Natural killer cell (primary cell): ENCODE data around the gene VAV3. TPM values are rescaled to one million over a fixed set of nuclear protein-coding genes. Genes with fewer than 3 reads are reported as not detected.

ENCODE experiments used
- ATAC-seq, 3 donors: fragments of 150-1000 bp in 2 of 3; fragments of 200-7000 bp in 1 of 3; cut with Tn5 transposase; 1 replicate in 1 of 3; 2 replicates in 2 of 3; pipeline ENCODE4 v1.10.0; 2021; ENCODE audit warnings: mild to moderate bottlenecking in 2 of 3, moderate library complexity in 2 of 3
- DNase-seq, 2 donors: peaks; one replicate each; pipeline versions ENCODE4 v3.0.0 to v3.0.0-alpha.2; 2013 to 2021; ENCODE audit warnings: mixed read lengths in 1 of 2
- H3K27ac ChIP-seq: one replicate; pipeline ENCODE4 v1.5.1; 2013; ENCODE audit warnings: mild to moderate bottlenecking, low read length
- H3K27me3 ChIP-seq: one replicate; pipeline ENCODE4 v1.6.1; 2013; ENCODE audit warnings: low read length; ENCODE audit not compliant: control insufficient read depth, insufficient read depth
- H3K36me3 ChIP-seq: one replicate; pipeline ENCODE4 v1.6.1; 2013; ENCODE audit warnings: low read length; ENCODE audit not compliant: control insufficient read depth, insufficient read depth
- H3K4me1 ChIP-seq: one replicate; pipeline ENCODE4 v1.6.1; 2013; ENCODE audit warnings: low read length; ENCODE audit not compliant: control insufficient read depth, insufficient read depth
- H3K4me3 ChIP-seq: one replicate; pipeline ENCODE4 v1.5.1; 2013; ENCODE audit warnings: low read length
- H3K9me3 ChIP-seq: one replicate; pipeline ENCODE4 v1.6.1; 2013; ENCODE audit warnings: low read length; ENCODE audit not compliant: control insufficient read depth, insufficient read depth
- H3K27ac Mint-ChIP-seq, 2 donors: one replicate each; pipeline ENCODE4 v1.8.0; 2022; ENCODE audit warnings: mild to moderate bottlenecking in 2 of 2, mixed read lengths in 2 of 2, moderate library complexity in 1 of 2
- H3K27me3 Mint-ChIP-seq, 2 donors: one replicate each; pipeline ENCODE4 v1.8.0; 2022; ENCODE audit warnings: low read depth in 2 of 2, mixed read lengths in 2 of 2
- H3K36me3 Mint-ChIP-seq: one replicate; pipeline ENCODE4 v1.8.0; 2022; ENCODE audit warnings: mixed read lengths
- H3K4me1 Mint-ChIP-seq, 2 donors: one replicate each; pipeline ENCODE4 v1.8.0; 2022; ENCODE audit warnings: mixed read lengths in 2 of 2
- H3K4me3 Mint-ChIP-seq: one replicate; pipeline ENCODE4 v1.8.0; 2022; ENCODE audit warnings: mild to moderate bottlenecking, moderate library complexity, mixed read lengths
- H3K9me3 Mint-ChIP-seq, 2 donors: one replicate each; pipeline ENCODE4 v1.8.0; 2022; ENCODE audit warnings: mixed read lengths in 2 of 2
- WGBS: methylation state at CpG from one replicate; pipeline ENCODE4 v1.1.7; 2013; ENCODE audit warnings: missing lambda C conversion rate; ENCODE audit not compliant: insufficient coverage; 5-methylcytosine and 5-hydroxymethylcytosine counted together
- intact Hi-C: fragments of 100-400 bp; cut with micrococcal nuclease; formaldehyde crosslinking; loops from one replicate; pipeline ENCODE4 v1.14.2; 2022
- total RNA-seq, 4 donors: library from RNA; stranded (reverse); fragments of 120-200 nt in 1 of 4; gene quantifications; one replicate each; pipeline versions ENCODE4 v1.2.3 to v1.2.4, GENCODE V29; 2013 to 2022
- TF ChIP-seq, protein P1 (sequence below): fragments of 200-600 bp; IDR thresholded peaks from one replicate; pipeline ENCODE4 v1.8.0; 2022; ENCODE audit warnings: antibody characterized with exemption

The VAV3 gene
- total RNA-seq, 3 donors from 2014 or later (not counting 1 experiment from before 2014, with no cell fraction given): 95.8 to 101 (median 96.6) TPM

- no peaks in the 10 kb centered on the region for H3K27me3 Mint-ChIP-seq
- peak in 1 of 2 donors; percentile 26 for DNase-seq
- intact Hi-C loops: loop anchor here (5.0 kb wide), 1 partner anchor 52 kb away; no protein-coding TSS in a partner anchor
Observed at GRCh38 chr1:107900090-107900945, 64.7 kb downstream of the VAV3 start.

GRCh38 chr1:107899655-107900054 is 65.3 kb downstream of the VAV3 start:
- no peaks in the 10 kb centered on the region for H3K27me3 Mint-ChIP-seq
- peak overlapping the region; percentile 29 for H3K4me3 Mint-ChIP-seq
- Histone ChIP-seq H3K27ac (peak overlapping the region; percentile 14), H3K4me3 (no peak overlapping the region), H3K27me3 (no peaks in the 10 kb centered on the region), H3K9me3 (no peaks in the 10 kb centered on the region), H3K4me1 (peaks cover 21% of the 10 kb centered on the region), H3K36me3 (no peaks in the 10 kb centered on the region)
- H3K4me1 Mint-ChIP-seq: peaks cover 75 to 87% of the 10 kb centered on the region in 2 donors
- DNase-seq (no peak), ATAC-seq (no peak)
- H3K27ac Mint-ChIP-seq: peak overlapping the region; percentile 49 to 89
- 100% methylated on average over 1 of the region's 2 CpGs for WGBS
- TF ChIP-seq, protein P1, sequence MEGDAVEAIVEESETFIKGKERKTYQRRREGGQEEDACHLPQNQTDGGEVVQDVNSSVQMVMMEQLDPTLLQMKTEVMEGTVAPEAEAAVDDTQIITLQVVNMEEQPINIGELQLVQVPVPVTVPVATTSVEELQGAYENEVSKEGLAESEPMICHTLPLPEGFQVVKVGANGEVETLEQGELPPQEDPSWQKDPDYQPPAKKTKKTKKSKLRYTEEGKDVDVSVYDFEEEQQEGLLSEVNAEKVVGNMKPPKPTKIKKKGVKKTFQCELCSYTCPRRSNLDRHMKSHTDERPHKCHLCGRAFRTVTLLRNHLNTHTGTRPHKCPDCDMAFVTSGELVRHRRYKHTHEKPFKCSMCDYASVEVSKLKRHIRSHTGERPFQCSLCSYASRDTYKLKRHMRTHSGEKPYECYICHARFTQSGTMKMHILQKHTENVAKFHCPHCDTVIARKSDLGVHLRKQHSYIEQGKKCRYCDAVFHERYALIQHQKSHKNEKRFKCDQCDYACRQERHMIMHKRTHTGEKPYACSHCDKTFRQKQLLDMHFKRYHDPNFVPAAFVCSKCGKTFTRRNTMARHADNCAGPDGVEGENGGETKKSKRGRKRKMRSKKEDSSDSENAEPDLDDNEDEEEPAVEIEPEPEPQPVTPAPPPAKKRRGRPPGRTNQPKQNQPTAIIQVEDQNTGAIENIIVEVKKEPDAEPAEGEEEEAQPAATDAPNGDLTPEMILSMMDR: no peak
- H3K36me3 Mint-ChIP-seq: no peaks in the 10 kb centered on the region
- intact Hi-C loops: loop anchor here (5.0 to 10.0 kb wide), 4 partner anchors 38 to 75 kb away; no protein-coding TSS in a partner anchor
- H3K9me3 Mint-ChIP-seq: peaks cover 0 to 2% of the 10 kb centered on the region in 2 donors

More at GRCh38 chr1:107900090-107900945, 64.7 kb downstream of the VAV3 start:
- ATAC-seq: peak in 2 of 3 donors; percentile 13 to 46
- TF ChIP-seq, protein P1: no peak
- 12% methylated on average over 4 of the region's 6 CpGs for WGBS
- H3K9me3 Mint-ChIP-seq: peaks cover 0 to 2% of the 10 kb centered on the region in 2 donors
- peaks cover 17% of the 10 kb centered on the region for H3K4me1 ChIP-seq
- no peaks in the 10 kb centered on the region for H3K9me3 ChIP-seq
- H3K4me1 Mint-ChIP-seq: peaks cover 73 to 84% of the 10 kb centered on the region in 2 donors
- H3K4me3 ChIP-seq: no peak overlapping the region
- peak overlapping the region; percentile 44 for H3K27ac ChIP-seq
- peak overlapping the region; percentile 49 to 89 for H3K27ac Mint-ChIP-seq
- peak overlapping the region; percentile 29 for H3K4me3 Mint-ChIP-seq
- H3K36me3 ChIP-seq: no peaks in the 10 kb centered on the region
- H3K36me3 Mint-ChIP-seq: no peaks in the 10 kb centered on the region
- no peaks in the 10 kb centered on the region for H3K27me3 ChIP-seq

DNA sequence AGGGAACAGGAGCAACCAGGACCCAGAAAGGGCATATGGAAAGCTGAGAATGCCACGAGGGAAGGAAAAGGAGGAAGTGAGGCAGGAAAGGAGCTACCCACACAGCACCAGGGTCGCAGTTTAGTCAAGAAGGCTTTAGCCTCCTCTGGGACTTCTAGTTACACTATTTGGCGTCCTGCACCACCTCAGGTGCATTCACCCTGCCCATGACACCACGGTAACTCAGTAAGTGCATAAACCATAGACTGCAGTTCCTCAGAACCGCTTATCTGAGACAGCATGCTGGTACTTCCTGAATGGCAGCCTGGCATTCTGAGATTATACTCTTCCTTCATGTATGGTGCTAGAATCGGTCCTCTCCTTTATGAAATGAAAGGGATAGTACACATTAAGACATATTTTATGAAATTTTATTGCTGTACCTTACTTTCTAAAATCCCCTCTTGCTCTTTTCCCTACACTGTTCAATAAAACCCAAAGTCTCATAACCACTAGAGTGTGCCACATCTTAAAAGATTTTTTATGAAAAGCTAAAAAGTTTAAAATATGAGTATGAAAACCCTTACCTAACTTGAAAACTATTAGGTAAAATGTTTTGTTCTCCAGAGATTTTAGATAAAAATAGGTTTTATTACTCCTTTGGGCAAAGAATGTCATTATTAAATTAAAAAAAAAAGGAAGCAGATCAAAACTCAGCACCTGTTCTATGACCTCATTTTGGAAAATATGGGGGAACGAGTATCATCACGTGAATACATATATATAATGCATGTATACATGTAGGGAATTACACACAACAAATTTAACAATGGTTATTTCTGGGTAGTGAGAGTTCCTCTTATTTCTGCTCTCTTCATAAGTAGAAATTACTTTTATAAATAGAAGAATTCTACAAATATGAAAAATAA is 67.3 kb downstream of the VAV3 start:
- Mint-ChIP-seq H3K36me3 (no peaks in the 10 kb centered on the region), H3K27ac (peak overlapping the region; percentile 89 to 91), H3K4me1 (peaks cover 77 to 85% of the 10 kb centered on the region in 2 donors), H3K27me3 (no peaks in the 10 kb centered on the region), H3K4me3 (peak overlapping the region; percentile 70), H3K9me3 (peaks cover 0 to 3% of the 10 kb centered on the region in 2 donors)
- H3K4me3 ChIP-seq: no peak overlapping the region
- intact Hi-C loops: loop anchor here (1.0 to 10.0 kb wide), 5 partner anchors 26 to 73 kb away; partner anchors contain the start of gene VAV3
- H3K27ac ChIP-seq: peak overlapping the region; percentile 66
- peaks cover 22% of the 10 kb centered on the region for H3K4me1 ChIP-seq
- H3K9me3 ChIP-seq: no peaks in the 10 kb centered on the region
- H3K27me3 ChIP-seq: no peaks in the 10 kb centered on the region
- H3K36me3 ChIP-seq: no peaks in the 10 kb centered on the region
- WGBS: 0% methylated on average over 5 of the region's 8 CpGs
- ATAC-seq (peak; percentile 67 to 70 (median 68)), DNase-seq (peak; percentile 21 to 45)
- TF ChIP-seq, protein P1: no peak
